ENCODE measurements around the gene TNS3. TPM values are rescaled to one million over a fixed set of nuclear protein-coding genes. Genes with fewer than 3 reads are reported as not detected.
"Not testable (repeated sequence)": the region's sequence is repeated elsewhere in the genome, so short reads cannot be mapped to it uniquely, and the experiment has no call there.

Gene TNS3
- total RNA-seq, 1 experiment from 2014 or later, result 9.5 TPM

DNA sequence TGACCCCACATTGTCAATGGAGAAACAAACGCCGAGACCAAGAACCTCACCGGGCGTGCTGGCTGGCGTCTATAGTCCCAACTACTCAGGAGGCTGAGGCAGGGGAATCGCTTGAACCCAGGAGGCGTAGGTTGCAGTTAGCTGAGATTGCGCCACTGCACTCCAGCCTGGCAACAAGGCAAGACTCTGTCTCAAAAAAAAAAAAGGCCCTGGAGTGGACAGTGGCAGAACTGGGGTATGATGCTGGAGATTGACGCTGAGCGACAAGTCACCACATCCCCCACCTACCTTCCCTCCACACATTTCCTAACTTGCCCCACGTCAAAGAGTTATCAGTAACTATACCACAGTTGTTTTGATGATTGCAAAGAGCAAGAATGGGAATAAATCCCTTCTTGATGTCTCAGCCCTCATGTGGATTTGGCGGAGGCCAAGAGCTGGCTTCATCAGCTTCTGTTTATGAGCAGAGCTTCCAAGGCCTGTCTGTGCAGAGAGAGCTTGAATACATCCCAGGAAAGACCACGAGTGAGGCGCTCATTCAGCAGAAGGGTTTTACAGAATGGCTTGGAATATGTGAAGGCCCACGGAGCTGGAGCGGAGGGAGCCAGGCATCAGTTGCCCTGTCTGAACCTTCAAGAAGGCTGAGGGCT, 28.0 kb upstream of the TNS3 start:
- Histone ChIP-seq H3K23ac (ENCODE audit: insufficient read length, low read depth, low read length) (no peak overlapping the region), H3K9ac (ENCODE audit: extremely low read depth, insufficient read length, low read length) (no peak overlapping the region), H4K8ac (replicated peaks; ENCODE audit: insufficient read length, low read depth, low read length) (no peak overlapping the region), H2BK20ac (ENCODE audit: low read depth, low read length, poor library complexity, severe bottlenecking) (no peak overlapping the region), H2BK12ac (ENCODE audit: insufficient read length, low read depth, low read length) (no peak overlapping the region), H3K4me2 (ENCODE audit: insufficient read depth, insufficient read length, low read length) (no peak overlapping the region), H3K56ac (ENCODE audit: insufficient read length, low read depth, low read length) (no peak overlapping the region), H2BK120ac (ENCODE audit: low read depth, low read length, poor library complexity, severe bottlenecking) (no peak overlapping the region), H3K79me1 (ENCODE audit: insufficient read depth, low read depth, low read length, poor library complexity, severe bottlenecking) (no peaks in the 10 kb centered on the region), H3K79me2 (ENCODE audit: insufficient read depth, low read length) (no peaks in the 10 kb centered on the region), H3K4me1 (ENCODE audit: insufficient read depth, low read length) (no peaks in the 10 kb centered on the region; the same call in 1 of the 2 replicates), H3K18ac (ENCODE audit: insufficient read length, low read depth, low read length) (no peak overlapping the region), H2AK5ac (ENCODE audit: insufficient read length, low read length) (no peak overlapping the region), H3T11ph (ENCODE audit: low read length) (no peak overlapping the region), H4K20me1 (ENCODE audit: control insufficient read depth, insufficient read depth, insufficient read length) (no peaks in the 10 kb centered on the region), H3K9me3 (ENCODE audit: control insufficient read depth, low read depth, low read length) (no peaks in the 10 kb centered on the region), H3K23me2 (ENCODE audit: insufficient read length, low read depth, low read length, poor library complexity, severe bottlenecking) (no peaks in the 10 kb centered on the region), H3K27me3 (ENCODE audit: insufficient read depth, low read length) (no peaks in the 10 kb centered on the region), H2BK5ac (ENCODE audit: insufficient read length, low read length) (no peak overlapping the region), H4K91ac (ENCODE audit: insufficient read length, low read depth, low read length) (no peak overlapping the region), H2BK15ac (ENCODE audit: low read depth, low read length) (no peak overlapping the region), H4K5ac (ENCODE audit: insufficient read length, low read depth, low read length) (no peak overlapping the region), H3K14ac (ENCODE audit: insufficient read depth, low read length) (no peak overlapping the region), H3K27ac (ENCODE audit: insufficient read length, low read depth, low read length) (no peak overlapping the region), H3K4ac (ENCODE audit: low read depth, low read length) (no peak overlapping the region), H2AFZ (ENCODE audit: low read length) (no peak overlapping the region)
- H3K4me1 Mint-ChIP-seq, result peaks cover 0 to 8% of the 10 kb centered on the region in 2 experiments; a peak in 1 of 4 replicates
- H3K9me3 Mint-ChIP-seq, result no peaks in the 10 kb centered on the region
- no peak overlapping the region for H3K27ac Mint-ChIP-seq
- peaks cover 4% of the 10 kb centered on the region for H3K27me3 Mint-ChIP-seq (ENCODE audit: low read depth)
- no CpG with 5 or more reads among the region's 16 CpGs for WGBS (ENCODE audit: extremely low coverage, insufficient read length, low lambda C conversion rate)
- H3K36me3 Mint-ChIP-seq (ENCODE audit: insufficient read depth in 1 of 3, low read depth in 3 of 3), result no peaks in the 10 kb centered on the region
- TF ChIP-seq, protein P1, sequence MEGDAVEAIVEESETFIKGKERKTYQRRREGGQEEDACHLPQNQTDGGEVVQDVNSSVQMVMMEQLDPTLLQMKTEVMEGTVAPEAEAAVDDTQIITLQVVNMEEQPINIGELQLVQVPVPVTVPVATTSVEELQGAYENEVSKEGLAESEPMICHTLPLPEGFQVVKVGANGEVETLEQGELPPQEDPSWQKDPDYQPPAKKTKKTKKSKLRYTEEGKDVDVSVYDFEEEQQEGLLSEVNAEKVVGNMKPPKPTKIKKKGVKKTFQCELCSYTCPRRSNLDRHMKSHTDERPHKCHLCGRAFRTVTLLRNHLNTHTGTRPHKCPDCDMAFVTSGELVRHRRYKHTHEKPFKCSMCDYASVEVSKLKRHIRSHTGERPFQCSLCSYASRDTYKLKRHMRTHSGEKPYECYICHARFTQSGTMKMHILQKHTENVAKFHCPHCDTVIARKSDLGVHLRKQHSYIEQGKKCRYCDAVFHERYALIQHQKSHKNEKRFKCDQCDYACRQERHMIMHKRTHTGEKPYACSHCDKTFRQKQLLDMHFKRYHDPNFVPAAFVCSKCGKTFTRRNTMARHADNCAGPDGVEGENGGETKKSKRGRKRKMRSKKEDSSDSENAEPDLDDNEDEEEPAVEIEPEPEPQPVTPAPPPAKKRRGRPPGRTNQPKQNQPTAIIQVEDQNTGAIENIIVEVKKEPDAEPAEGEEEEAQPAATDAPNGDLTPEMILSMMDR (conservative IDR thresholded peaks at IDR 0.05), result no peak
- no peak for DNase-seq
- no peak overlapping the region for H3K4me3 Mint-ChIP-seq

DNA sequence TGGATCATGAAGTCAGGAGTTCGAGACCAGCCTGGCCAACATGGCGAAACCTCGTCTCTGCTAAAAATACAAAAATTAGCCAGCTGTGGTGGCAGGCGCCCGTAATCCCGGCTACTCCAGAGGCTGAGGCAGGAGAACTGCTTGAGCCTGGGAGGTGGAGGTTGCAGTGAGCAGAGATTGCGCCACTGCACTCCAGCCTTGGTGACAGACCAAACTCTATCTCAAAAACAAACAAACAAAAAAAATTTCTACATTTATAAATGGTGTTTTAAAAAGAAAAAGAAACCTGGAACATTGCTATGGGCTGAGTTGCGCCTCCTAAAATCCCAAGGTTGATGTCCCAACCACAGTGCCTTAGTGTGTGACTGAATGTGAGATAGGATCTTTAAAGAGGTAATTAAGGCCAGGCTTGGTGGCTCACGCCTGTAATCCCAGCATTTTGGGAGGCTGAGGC, 24.7 kb upstream of the TNS3 start:
- not testable (repeated sequence) for H3K4me1 ChIP-seq (ENCODE audit: insufficient read depth, low read length); H2BK120ac ChIP-seq (ENCODE audit: low read depth, low read length, poor library complexity, severe bottlenecking); H3K23me2 ChIP-seq (ENCODE audit: insufficient read length, low read depth, low read length, poor library complexity, severe bottlenecking); H2BK20ac ChIP-seq (ENCODE audit: low read depth, low read length, poor library complexity, severe bottlenecking); H3K9me3 Mint-ChIP-seq; H3K23ac ChIP-seq (ENCODE audit: insufficient read length, low read depth, low read length); H4K8ac ChIP-seq (replicated peaks; ENCODE audit: insufficient read length, low read depth, low read length); H3K4me2 ChIP-seq (ENCODE audit: insufficient read depth, insufficient read length, low read length); H2BK12ac ChIP-seq (ENCODE audit: insufficient read length, low read depth, low read length); H4K20me1 ChIP-seq (ENCODE audit: control insufficient read depth, insufficient read depth, insufficient read length); H3K56ac ChIP-seq (ENCODE audit: insufficient read length, low read depth, low read length); H4K91ac ChIP-seq (ENCODE audit: insufficient read length, low read depth, low read length); H3K9ac ChIP-seq (ENCODE audit: extremely low read depth, insufficient read length, low read length); H3K27ac ChIP-seq (ENCODE audit: insufficient read length, low read depth, low read length); H2BK5ac ChIP-seq (ENCODE audit: insufficient read length, low read length); H3K79me1 ChIP-seq (ENCODE audit: insufficient read depth, low read depth, low read length, poor library complexity, severe bottlenecking); H3K18ac ChIP-seq (ENCODE audit: insufficient read length, low read depth, low read length); H3K36me3 Mint-ChIP-seq (ENCODE audit: insufficient read depth in 1 of 3, low read depth in 3 of 3); H3K4me3 Mint-ChIP-seq; H2BK15ac ChIP-seq (ENCODE audit: low read depth, low read length); H3K4ac ChIP-seq (ENCODE audit: low read depth, low read length); H2AK5ac ChIP-seq (ENCODE audit: insufficient read length, low read length); H3K27me3 ChIP-seq (ENCODE audit: insufficient read depth, low read length); H3K27ac Mint-ChIP-seq; H3K79me2 ChIP-seq (ENCODE audit: insufficient read depth, low read length); H3T11ph ChIP-seq (ENCODE audit: low read length); H2AFZ ChIP-seq (ENCODE audit: low read length); DNase-seq; H4K5ac ChIP-seq (ENCODE audit: insufficient read length, low read depth, low read length); H3K14ac ChIP-seq (ENCODE audit: insufficient read depth, low read length); H3K9me3 ChIP-seq (ENCODE audit: control insufficient read depth, low read depth, low read length); H3K27me3 Mint-ChIP-seq (ENCODE audit: low read depth)
- H3K4me1 Mint-ChIP-seq, result peaks cover 7 to 10% of the 10 kb centered on the region in 2 experiments; a peak in 1 of 4 replicates
- no CpG with 5 or more reads among the region's 9 CpGs for WGBS (ENCODE audit: extremely low coverage, insufficient read length, low lambda C conversion rate)
